ENCODE results near the gene CACNA1H.
"Not testable (repeated sequence)": the region's sequence is repeated elsewhere in the genome, so short reads cannot be mapped to it uniquely, and the experiment has no call there.

Gene CACNA1H

DNA sequence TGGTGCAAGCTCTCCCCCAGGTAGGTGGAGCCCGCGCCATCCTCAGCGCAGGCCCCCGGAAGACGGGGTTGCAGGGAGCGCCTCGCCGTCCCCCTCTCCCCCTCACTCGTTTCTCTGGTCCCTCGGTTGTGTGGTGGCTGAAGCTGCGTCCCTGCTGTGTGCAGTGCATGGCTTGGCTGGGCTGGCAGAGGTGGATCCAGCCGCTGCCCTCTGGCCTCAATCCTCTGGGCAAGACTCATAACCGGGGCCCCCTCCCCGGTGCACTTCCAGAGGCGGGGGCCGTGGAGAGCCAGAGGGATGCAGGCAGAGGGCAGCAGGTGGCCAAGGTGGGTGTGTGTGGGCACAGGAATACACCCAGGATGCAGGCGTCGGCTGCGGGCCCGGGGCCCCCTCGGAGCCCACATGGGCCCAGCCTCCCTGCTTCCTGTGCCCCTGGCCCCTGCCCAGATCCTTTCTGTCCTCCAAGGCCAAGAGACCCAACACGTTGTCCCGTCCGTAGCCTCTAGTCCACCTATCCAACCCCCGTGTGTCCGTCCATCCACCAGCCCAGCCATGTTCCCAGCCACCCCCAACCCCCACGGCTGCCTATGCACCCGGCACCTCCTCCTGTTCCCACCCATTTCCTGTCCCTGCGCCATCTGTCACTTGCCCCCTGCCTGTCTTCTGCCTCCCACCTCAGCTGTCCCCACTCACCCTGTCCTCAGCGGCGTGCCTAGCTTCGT is 62.8 kb downstream of the CACNA1H start:
- no peak for FAIRE-seq

DNA sequence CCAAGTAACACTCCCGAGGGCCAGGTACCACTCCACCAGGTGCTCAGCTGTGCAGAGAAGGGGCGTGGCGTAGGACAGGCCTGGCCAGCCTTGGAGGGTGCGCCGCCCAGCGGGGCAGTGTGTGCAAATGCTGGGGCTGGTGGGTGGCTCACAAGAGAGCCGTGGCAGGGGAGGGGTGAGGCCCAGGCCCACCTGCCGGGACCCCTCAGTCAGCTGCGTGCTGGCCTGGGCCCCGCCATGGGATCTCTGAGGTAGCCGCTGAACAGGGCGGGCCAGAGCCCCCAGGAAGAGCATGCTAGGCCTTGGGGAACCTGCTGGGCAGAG is 63.4 kb downstream of the CACNA1H start:
- FAIRE-seq = no peak

DNA sequence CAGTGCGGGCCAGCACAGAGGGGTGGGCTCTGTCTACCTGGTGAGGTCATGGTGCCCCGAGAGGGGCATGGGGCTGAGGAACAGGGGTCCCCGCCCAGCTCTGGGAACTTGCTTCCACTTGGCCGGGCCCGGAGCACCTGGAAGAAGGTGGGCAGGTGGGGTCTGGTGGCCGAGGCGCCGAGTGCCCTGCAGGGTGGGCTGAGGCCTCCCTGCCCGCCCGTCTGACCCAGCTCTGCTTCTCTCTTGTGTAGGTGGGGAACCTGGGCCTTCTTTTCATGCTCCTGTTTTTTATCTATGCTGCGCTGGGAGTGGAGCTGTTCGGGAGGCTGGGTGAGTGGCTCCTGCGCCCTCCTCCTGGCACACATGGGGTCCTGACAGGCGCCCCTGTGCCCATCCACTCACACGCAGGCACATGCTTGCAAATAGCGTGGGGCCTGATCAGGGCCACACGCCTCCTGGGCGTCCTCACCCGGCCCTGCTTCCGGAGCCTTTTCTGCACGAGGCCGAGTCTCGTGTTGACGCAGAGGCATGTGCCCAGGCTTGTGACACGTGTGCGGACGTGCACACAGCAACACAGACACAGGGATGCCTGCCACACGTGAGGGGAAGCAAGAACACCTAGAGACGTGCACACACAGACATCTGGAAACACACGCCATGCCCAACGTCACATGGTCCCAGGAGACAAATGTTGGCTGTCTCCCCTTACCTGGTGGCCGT is 63.9 kb downstream of the CACNA1H start:
- no peak for FAIRE-seq

DNA sequence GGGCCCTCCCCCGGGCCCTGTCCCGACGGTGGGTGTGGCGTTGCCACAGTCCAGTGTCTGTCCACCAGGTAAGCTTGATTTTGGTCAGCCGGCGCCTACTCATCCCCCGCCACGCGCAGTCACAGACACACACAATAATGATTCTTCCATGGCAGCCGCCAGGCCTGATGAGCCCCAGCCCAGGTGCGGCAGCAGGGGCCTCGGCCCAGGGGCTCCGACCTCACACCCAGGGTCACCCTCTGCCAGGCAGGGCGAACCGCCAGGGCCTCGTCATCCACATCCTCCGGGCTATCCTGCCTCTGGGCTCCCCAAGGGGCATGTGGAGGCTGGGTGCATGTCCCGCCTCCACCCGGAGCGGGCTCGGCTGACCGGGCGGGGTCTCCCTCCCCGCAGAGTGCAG is 64.6 kb downstream of the CACNA1H start:
- no peak for FAIRE-seq

DNA sequence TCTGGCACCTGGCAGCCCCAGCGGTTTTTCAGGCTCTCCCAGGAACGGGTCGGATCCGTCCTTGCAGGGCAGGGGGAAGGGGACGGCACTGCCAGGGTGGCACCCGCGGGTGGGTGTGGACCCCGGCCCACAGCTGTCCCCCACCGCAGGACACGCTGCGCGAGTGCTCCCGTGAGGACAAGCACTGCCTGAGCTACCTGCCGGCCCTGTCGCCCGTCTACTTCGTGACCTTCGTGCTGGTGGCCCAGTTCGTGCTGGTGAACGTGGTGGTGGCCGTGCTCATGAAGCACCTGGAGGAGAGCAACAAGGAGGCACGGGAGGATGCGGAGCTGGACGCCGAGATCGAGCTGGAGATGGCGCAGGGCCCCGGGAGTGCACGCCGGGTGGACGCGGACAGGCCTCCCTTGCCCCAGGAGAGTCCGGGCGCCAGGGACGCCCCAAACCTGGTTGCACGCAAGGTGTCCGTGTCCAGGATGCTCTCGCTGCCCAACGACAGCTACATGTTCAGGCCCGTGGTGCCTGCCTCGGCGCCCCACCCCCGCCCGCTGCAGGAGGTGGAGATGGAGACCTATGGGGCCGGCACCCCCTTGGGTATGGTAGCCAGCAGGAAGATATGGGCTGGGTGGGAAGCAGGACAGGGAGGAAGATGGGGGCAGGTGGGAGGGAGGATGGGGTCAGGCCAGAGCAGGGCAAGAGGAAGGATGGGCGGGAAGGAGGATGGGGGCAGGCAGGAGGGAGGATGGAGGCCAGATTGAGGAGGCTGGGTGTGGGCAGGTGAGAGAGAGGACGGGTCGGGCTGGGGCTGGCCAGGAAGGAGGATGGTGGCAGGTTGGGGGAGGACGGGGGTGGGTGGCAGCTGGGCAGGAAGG is 65.4 kb downstream of the CACNA1H start:
- FAIRE-seq = no peak

DNA sequence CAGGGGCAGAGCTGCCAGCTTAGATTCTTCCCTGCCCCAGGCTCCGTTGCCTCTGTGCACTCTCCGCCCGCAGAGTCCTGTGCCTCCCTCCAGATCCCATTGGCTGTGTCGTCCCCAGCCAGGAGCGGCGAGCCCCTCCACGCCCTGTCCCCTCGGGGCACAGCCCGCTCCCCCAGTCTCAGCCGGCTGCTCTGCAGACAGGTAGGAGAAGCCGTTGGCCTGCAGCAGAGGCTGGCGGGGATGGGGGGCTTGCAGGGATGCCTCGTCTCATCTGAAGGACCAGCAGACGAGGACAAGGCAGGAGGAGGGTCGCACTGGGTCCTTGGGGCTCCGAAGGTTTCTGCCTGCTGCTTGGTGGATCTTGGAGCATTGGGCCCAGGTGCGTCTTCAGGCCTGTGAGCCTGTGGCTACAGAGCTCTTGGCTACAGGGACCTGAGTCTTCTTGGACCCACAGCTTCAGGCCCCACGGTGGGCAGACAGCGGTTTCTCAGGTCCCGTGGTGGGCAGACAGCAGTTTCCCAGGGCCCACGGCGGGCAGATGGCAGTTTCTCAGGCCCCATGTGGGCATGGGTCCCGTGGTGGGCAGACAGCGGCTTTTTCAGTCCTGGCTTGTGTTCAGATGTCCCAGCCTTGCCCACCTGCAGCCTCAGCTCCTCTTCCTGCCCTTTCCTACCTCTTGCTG is 66.2 kb downstream of the CACNA1H start:
- FAIRE-seq = no peak

DNA sequence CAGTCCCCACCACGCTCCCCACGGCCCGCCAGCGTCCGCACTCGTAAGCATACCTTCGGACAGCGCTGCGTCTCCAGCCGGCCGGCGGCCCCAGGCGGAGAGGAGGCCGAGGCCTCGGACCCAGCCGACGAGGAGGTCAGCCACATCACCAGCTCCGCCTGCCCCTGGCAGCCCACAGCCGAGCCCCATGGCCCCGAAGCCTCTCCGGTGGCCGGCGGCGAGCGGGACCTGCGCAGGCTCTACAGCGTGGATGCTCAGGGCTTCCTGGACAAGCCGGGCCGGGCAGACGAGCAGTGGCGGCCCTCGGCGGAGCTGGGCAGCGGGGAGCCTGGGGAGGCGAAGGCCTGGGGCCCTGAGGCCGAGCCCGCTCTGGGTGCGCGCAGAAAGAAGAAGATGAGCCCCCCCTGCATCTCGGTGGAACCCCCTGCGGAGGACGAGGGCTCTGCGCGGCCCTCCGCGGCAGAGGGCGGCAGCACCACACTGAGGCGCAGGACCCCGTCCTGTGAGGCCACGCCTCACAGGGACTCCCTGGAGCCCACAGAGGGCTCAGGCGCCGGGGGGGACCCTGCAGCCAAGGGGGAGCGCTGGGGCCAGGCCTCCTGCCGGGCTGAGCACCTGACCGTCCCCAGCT is 67.3 kb downstream of the CACNA1H start:
- no peak for FAIRE-seq

DNA sequence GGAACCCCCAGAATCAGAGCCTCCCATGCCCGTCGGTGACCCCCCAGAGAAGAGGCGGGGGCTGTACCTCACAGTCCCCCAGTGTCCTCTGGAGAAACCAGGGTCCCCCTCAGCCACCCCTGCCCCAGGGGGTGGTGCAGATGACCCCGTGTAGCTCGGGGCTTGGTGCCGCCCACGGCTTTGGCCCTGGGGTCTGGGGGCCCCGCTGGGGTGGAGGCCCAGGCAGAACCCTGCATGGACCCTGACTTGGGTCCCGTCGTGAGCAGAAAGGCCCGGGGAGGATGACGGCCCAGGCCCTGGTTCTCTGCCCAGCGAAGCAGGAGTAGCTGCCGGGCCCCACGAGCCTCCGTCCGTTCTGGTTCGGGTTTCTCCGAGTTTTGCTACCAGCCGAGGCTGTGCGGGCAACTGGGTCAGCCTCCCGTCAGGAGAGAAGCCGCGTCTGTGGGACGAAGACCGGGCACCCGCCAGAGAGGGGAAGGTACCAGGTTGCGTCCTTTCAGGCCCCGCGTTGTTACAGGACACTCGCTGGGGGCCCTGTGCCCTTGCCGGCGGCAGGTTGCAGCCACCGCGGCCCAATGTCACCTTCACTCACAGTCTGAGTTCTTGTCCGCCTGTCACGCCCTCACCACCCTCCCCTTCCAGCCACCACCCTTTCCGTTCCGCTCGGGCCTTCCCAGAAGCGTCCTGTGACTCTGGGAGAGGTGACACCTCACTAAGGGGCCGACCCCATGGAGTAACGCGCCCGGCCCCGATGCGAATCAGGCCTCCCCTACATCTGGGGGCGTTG is 68.1 kb downstream of the CACNA1H start:
- no peak for FAIRE-seq

DNA sequence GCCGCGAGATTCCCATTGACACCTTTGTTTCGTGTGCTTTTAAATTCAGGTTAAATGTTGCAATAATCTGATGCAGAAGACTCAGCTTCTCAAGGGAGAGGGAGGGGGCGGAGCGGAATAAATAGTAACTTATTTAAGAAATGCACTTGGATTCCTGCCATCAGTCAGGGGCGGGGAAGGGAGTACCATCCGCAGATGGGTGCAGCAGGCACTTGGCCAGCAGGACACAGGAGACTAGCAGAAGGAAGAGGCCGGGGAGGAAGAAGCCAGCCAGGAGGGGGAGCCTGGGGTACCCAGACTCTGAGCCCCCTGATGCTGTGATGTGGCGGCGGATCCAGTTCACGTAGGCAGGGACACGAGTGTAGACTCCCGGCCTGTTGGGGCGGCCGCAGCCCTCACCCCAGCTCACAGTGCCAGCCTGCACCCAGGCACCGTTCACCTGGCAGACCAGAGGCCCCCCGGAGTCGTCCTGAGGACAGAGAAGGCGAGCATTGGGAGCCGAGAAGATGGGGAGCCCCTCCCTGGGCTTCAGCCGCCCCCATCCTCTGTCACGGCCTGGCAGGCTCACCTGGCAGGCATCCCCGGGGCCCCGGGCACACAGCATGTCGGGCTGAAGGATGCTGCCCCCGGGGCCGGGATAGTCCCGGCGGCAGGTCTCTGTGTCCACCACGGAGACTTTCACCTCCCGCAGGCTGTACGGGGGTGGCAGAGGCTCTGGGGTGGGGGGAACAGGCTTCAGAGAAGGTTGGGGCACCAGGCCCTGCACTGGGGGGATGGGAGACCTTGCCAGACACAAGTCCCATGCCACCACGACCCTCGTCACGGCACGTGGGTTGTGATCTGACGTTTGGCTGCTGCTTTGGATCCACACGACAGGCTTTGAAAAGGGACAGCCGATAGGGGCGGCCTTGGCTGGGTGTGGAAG is 69.0 kb downstream of the CACNA1H start:
- FAIRE-seq = no peak

DNA sequence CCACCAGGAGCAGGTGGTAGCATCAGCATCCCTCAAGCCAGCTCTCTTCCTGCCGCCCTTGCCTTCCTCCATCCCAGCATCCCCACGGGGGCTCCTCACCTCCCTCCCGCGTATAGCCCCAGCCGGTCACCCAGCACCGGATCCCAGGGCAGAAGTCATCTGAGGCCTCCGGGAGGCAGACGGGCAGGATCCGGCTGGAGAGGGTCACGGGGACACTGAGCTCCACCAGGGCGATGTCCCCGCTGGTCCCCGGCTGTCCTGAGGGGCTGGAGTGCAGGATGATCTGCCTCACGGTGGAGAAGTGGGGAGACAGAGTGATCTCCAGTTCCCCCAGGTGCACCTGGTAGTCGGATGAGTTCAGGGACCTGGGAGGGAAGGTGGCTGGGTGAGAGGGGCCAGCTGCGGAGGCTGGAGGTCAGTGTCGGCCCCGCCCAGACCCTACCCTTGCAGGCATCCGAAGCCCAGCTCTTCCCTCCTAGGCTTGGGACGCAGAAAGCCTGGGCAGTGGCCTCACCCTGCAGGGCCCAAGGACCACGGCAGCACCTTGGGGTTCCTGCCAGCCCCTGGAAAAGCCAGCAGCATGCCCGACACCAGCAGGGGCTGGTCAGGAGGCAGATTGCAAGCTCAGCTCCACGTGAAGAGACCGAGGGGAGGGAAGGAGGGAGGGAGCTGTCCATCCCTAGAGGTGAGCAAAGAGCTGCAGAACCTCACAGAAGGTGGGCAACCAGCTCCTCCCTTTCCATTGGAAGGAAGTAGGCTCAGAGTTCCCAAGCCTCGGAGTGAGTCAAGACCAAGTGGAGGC is 69.8 kb downstream of the CACNA1H start:
- no peak for FAIRE-seq

DNA sequence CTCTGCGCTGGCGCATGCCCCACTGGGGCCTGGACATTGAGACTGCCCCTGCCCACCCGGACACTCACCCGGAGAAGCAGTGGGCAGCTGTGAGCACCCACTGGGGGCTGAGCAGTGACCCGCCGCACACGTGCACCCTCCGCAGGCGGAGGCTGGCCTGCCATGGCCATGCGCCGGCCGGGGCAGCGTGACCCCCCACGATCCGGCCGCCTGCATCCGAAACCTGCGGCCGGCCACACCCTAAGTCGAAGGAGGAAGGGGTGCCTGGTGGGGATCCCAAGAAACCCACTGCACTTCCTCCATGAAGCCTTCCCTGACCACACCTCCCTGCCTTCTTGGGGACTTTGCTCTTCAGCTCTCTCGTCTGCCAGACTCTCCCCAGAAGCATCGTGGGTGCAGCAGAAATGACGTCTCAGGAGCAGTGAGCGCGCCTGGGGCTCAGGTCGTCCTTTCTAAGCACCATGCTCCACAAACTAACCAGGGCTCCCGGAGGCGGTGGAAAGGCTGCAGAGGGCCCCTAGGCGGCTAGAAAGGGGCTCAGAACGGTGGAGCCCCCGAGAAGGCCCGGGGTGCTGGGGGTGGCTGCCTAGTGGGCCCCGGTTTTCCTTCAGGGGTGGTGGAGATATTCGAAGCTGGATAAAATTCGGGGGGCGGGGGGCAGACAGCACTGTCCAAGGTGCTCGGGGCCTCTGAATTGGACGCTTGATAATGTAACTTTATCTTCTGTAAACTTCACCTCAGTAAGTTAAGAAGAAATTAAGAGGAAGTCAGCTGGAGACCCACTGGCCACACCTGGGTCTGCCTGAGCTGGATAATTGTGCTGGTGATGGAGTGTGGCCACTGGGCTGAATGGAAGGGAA is 70.7 kb downstream of the CACNA1H start:
- no peak for FAIRE-seq

DNA sequence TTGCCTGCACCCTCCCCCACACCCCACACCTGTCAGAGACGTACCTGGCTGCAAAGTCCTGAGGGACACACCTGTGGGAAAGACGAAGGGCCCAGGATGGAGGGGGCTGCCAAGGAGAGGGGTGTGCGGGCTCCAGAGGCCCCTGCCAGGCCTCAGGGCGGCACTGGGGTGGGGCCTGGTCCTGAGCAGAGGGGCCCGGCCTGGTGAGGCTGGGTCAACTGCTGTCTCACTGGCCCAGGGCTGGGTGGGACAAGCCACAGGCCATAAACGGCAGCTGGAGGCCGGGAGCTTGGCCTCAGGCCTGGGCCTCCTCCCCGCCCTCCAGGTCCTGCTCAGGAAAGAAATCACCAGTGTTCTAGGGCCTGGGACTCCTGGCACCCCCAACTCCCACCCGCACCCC is 71.7 kb downstream of the CACNA1H start:
- no peak for FAIRE-seq

DNA sequence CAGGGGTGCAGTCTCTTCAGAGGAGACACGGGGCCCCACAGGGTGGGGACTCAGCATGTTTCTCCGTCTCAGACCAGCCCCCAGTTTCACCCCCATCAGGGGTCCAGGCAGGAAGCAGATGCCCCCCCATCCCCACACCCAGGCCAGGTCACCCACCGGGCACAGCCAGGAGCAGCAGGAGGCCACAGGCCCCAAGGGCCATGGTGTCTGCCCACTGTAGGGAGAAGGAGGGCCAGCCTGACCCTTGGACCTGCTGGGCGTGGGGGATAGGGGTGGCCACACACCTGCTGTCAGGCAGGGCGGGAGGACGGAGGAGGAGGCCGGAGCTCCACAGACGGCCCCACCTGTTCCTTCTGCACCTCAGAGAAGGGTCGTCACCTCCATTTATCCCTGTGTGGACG is 72.1 kb downstream of the CACNA1H start, which contains the start of gene TPSG1:
Gene TPSG1, minus strand, starts transcription at position 218 of the 401 bp plus-strand sequence. Its CDS starts 16 bp downstream, at position 202.
- no peak for FAIRE-seq

DNA sequence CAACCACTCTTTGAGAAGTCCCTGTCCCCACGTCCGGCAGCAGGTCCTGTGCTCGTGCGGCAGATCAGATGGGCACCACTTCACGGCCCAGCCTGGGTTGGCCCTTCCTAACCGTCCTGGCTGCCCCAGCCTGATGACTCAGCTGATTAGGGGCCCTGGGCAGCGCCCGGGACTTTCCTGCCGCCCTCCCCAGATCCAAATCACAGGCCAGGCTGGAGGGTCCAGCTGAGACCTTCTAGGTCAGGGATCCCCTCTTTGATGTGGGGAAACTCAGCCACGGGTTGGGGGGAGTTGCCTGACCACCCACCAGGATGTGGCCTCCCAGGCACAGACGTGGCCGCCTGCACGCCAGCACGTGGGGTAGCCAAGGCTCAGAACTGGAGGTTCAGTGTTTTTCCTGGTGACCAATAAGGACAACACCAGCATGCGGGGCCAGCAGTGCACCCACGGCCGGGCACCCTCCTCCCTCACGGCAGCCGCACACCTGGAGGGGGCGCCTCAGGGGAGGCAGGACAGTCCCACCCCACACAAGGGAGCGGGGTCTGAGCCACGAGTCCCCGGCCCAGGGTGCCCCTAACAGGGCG is 72.9 kb downstream of the CACNA1H start:
- FAIRE-seq = not testable (repeated sequence)

DNA sequence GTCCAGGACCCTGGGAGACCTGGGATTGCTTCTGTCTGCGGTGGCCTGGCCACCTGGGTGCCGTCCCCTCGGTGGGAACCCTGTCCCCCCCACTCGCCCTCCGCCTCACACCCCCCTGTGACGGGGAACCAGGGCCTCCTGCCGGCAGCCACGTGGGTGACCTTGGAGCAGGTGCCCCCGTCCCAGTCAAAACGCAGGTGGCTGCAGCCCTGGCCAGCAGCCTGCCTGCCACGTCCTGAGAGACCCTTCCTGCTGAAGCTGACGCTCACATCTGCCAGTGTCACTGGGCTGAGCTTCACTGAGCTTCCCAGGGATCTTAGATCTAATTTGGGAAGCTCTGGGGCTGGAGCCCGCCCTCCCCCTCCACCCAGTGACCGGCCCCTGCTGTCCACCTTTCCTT is 73.8 kb downstream of the CACNA1H start:
- FAIRE-seq = not testable (repeated sequence)

DNA sequence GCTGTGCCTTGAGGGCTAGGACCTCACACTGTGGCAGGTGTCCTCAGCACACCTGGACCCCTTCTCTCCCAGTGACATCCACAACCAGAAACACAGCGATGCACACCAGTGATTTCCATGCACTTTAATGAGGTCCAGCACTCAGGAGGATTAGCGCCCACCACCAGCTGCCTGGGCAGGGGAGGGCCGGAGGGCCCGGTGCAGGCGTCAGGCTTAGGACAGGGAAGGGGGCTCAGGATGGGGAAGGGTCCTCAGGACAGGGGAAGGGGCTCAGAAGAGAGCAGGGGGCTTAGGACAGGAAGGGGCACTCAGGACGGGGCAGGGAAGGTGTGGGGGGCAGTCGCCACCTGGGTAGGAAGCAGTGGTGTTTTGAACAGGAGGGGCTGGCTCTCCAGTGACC is 75.3 kb downstream of the CACNA1H start:
- FAIRE-seq = not testable (repeated sequence)

DNA sequence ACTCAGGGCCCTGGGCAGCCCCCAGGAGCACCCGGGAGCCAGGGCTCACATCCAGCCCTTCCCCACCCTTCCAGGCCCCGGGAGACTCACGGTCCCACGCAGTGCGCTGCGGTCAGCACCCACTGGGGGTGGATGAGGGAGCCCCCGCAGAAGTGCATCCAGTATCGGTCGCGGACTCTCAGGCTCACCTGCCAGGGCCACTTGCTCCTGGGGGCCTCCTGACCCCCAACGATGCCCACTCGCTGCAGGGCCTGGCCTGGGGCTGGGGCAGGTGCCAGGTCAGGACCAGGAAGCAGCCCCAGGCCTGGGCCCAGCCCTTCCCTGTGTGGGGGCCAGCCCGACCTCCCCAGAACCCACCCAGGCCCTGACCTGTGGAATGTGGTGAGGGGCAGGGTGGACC is 76.6 kb downstream of the CACNA1H start:
- not testable (repeated sequence) for FAIRE-seq

DNA sequence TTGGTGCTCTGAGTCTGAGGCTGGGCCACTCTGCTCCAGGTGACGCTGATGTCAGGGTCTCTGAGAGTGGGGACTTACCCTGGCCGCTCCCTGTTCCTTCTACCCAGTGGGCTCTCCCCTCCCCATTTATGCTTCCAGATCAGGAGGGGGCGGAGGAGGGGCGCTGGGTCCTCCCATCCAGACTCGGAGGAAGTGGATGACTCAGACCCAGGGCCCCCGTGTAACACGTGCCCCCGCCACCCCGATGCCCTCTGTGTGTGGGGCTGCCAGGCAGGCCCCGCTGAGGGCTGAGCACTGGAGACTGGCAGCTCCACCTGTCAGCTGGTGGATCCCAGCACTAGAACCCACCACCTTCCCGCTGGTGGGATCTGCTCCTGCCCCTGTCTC is 77.2 kb downstream of the CACNA1H start, which contains the start of gene TPSB2:
Gene TPSB2, minus strand, starts transcription at position 101 of the 387 bp plus-strand sequence. CDS start 233 bp downstream, outside the sequence.
- not testable (repeated sequence) for FAIRE-seq
